HCT116 (cell line): ENCODE results near the gene IFIH1. TPM values are rescaled to one million over a fixed set of nuclear protein-coding genes. Genes with fewer than 3 reads are reported as not detected.

Experiments
- ATAC-seq: fragments of 200-7000 bp; cut with Tn5 transposase; 2 replicates; pipeline ENCODE4 v1.9.1; 2020; ENCODE audit warnings: mild to moderate bottlenecking, moderate library complexity
- BruUV-seq: library from RNA; stranded (reverse); fragments of 400-500 nt; replicated peaks from 2 replicates; lab custom pipeline; 2021; lab: Mats Ljungman, UMichigan
- CTCF ChIA-PET: fragments of 300-600 bp; sonication (Branson Sonifier 250); formaldehyde crosslinking; loops from one replicate; lab custom pipeline; 2021; ENCODE audit warnings: antibody characterized with exemption; lab: Charles Lee
- POLR2A ChIA-PET: fragments of 300-600, 350-600 bp; sonication (Branson Sonifier 250); formaldehyde crosslinking; loops from one replicate; lab custom pipeline; 2021; ENCODE audit warnings: antibody characterized with exemption; lab: Charles Lee
- RAD21 ChIA-PET, 2 experiments: fragments of 300-600 bp; sonication (Branson Sonifier 250); formaldehyde crosslinking; loops; one replicate each; lab custom pipeline; 2023; ENCODE audit warnings: low total read pairs in 2 of 2; ENCODE audit not compliant: uncharacterized antibody in 2 of 2, unreplicated experiment in 2 of 2, low non-redundant PET in 1 of 2; lab: Charles Lee
- DNase-seq: peaks from one replicate; pipeline ENCODE4 v3.0.0-alpha.2; 2010; ENCODE audit warnings: low read depth, low spot score
- H2AFZ ChIP-seq: fragments of 200-600 bp; shearing (Covaris generic), sonication (generic); 2 replicates; pipeline ENCODE4 v1.6.1; 2017; ENCODE audit warnings: low read depth, mixed run types, mixed read lengths, antibody characterized with exemption, low read length; ENCODE audit not compliant: poor library complexity, severe bottlenecking
- H3K27ac ChIP-seq: 2 replicates; pipeline ENCODE4 v1.5.1; 2012; ENCODE audit warnings: low read depth, low read length
- H3K27me3 ChIP-seq: fragments of 200-600 bp; sonication (generic); 2 replicates; pipeline ENCODE4 v1.6.1; 2016; ENCODE audit warnings: mixed run types, low read length, mixed read lengths; ENCODE audit not compliant: insufficient read depth
- H3K36me3 ChIP-seq, 2 experiments: fragments of 200-500 bp in 1 of 2; fragments of 200-600 bp in 1 of 2; sonication (Bioruptor generic) in 1 of 2; sonication (generic) in 1 of 2; 2 replicates each; pipeline versions ENCODE4 v1.5.1 to v1.6.1; 2014 to 2016; ENCODE audit warnings: low read length in 2 of 2, inconsistent platforms in 1 of 2, mixed read lengths in 1 of 2, mixed run types in 1 of 2; ENCODE audit not compliant: insufficient read depth in 2 of 2, control insufficient read depth in 1 of 2
- H3K4me1 ChIP-seq, 2 experiments: fragments of 200-600 bp in 1 of 2; sonication (generic) in 1 of 2; 2 replicates each; pipeline versions ENCODE4 v1.5.1 to v1.6.1; 2012 to 2017; ENCODE audit warnings: low read length in 2 of 2, inconsistent platforms in 1 of 2, mild to moderate bottlenecking in 1 of 2, mixed read lengths in 1 of 2, mixed run types in 1 of 2, moderate library complexity in 1 of 2; ENCODE audit not compliant: insufficient read depth in 2 of 2, control insufficient read depth in 1 of 2
- H3K4me2 ChIP-seq: fragments of 200-600 bp; sonication (generic); 2 replicates; pipeline ENCODE4 v1.6.1; 2017; ENCODE audit warnings: mixed run types, low read length, mixed read lengths
- H3K4me3 ChIP-seq, 2 experiments: fragments of 200-600 bp in 1 of 2; sonication (generic) in 1 of 2; replicated peaks in 1 of 2; 2 replicates each; pipeline ENCODE4 v1.5.1; 2011 to 2016; ENCODE audit warnings: low read length in 2 of 2, control low read depth in 1 of 2, low read depth in 1 of 2, mild to moderate bottlenecking in 1 of 2, mixed read lengths in 1 of 2, mixed run types in 1 of 2
- H3K79me2 ChIP-seq: fragments of 200-600 bp; sonication (generic); 2 replicates; pipeline ENCODE4 v1.6.1; 2017; ENCODE audit warnings: mild to moderate bottlenecking, mixed run types, low read length, moderate library complexity, mixed read lengths; ENCODE audit not compliant: insufficient read depth
- H3K9ac ChIP-seq: fragments of 200-600 bp; sonication (generic); 2 replicates; pipeline ENCODE4 v1.6.1; 2016; ENCODE audit warnings: low read length, mixed read lengths
- H3K9me2 ChIP-seq: fragments of 200-600 bp; sonication (generic), shearing (Covaris generic); 2 replicates; pipeline ENCODE4 v1.6.1; 2017; ENCODE audit warnings: mixed run types, mild to moderate bottlenecking, moderate library complexity; ENCODE audit not compliant: insufficient read depth
- H3K9me3 ChIP-seq, 2 experiments: fragments of 200-500 bp in 1 of 2; fragments of 200-600 bp in 1 of 2; sonication (Bioruptor generic) in 1 of 2; sonication (generic) in 1 of 2; 2 replicates each; pipeline ENCODE4 v1.6.1; 2014 to 2017; ENCODE audit warnings: low read length in 2 of 2, mixed read lengths in 2 of 2, inconsistent platforms in 1 of 2, low read depth in 1 of 2, mild to moderate bottlenecking in 1 of 2, mixed run types in 1 of 2, moderate library complexity in 1 of 2; ENCODE audit not compliant: control insufficient read depth in 1 of 2, insufficient read depth in 1 of 2
- H4K20me1 ChIP-seq: fragments of 200-600 bp; sonication (generic), shearing (Covaris generic); 2 replicates; pipeline ENCODE4 v1.6.1; 2017; ENCODE audit warnings: mixed run types, mild to moderate bottlenecking, moderate library complexity; ENCODE audit not compliant: insufficient read depth
- CBX3 ChIP-seq: IDR thresholded peaks from 2 replicates; pipeline ENCODE4 v1.6.1; 2012; ENCODE audit warnings: low read depth
- ELF1 ChIP-seq: IDR thresholded peaks from 2 replicates; pipeline ENCODE4 v1.6.1; 2012; ENCODE audit warnings: low read depth, borderline replicate concordance
- FOSL1 ChIP-seq: IDR thresholded peaks from 2 replicates; pipeline ENCODE4 v1.6.1; 2012; ENCODE audit warnings: low read depth
- JUND ChIP-seq: IDR thresholded peaks from 2 replicates; pipeline ENCODE4 v1.6.1; 2012
- MAX ChIP-seq: IDR thresholded peaks from 2 replicates; pipeline ENCODE4 v1.6.1; 2012
- POLR2A ChIP-seq: IDR thresholded peaks from 2 replicates; pipeline ENCODE4 v1.7.0; 2011; ENCODE audit warnings: borderline replicate concordance; ENCODE audit not compliant: insufficient read depth, insufficient read length; ENCODE audit errors: extremely low read depth
- POLR2AphosphoS5 ChIP-seq: IDR thresholded peaks from 2 replicates; pipeline ENCODE4 v1.6.1; 2011; ENCODE audit warnings: mild to moderate bottlenecking, low read depth, low read length, moderate library complexity
- SRF ChIP-seq: IDR thresholded peaks from 2 replicates; pipeline ENCODE4 v1.6.1; 2012; ENCODE audit warnings: low read depth
- TCF7L2 ChIP-seq: IDR thresholded peaks from 2 replicates; pipeline ENCODE4 v1.7.0; 2011; ENCODE audit warnings: borderline replicate concordance, inconsistent platforms; ENCODE audit not compliant: insufficient read depth, insufficient read length; ENCODE audit errors: extremely low read depth
- YY1 ChIP-seq: IDR thresholded peaks from 2 replicates; pipeline ENCODE4 v1.6.1; 2011; ENCODE audit warnings: low read length, low read depth, moderate library complexity, mild to moderate bottlenecking; ENCODE audit not compliant: insufficient replicate concordance; ENCODE audit errors: extremely low read depth
- ZFX ChIP-seq: fragments of 450-650 bp; IDR thresholded peaks from 2 replicates; pipeline ENCODE4 v1.6.1; 2017
- ZNF274 ChIP-seq: fragments of 200-500 bp; sonication (Bioruptor generic); IDR thresholded peaks from 2 replicates; pipeline ENCODE4 v1.6.1; 2014; ENCODE audit warnings: mild to moderate bottlenecking, low read depth, low read length, inconsistent platforms
- intact Hi-C: fragments of 100-400 bp; cut with micrococcal nuclease; formaldehyde crosslinking; loops from 2 replicates; pipeline ENCODE4 v1.10.0; 2022
- total RNA-seq: library from RNA; stranded (reverse); gene quantifications from one replicate; pipeline ENCODE4 v1.2.1, GENCODE V29; 2021; ENCODE audit not compliant: unreplicated experiment

The IFIH1 gene
- total RNA-seq, 1 experiment from 2014 or later: 7.0 TPM

- intact Hi-C loops: no loop called here
- Histone ChIP-seq H3K9me3 (no peaks in the 10 kb centered on the region), H3K27me3 (no peaks in the 10 kb centered on the region), H2AFZ (no peak overlapping the region), H3K9ac (no peak overlapping the region), H3K4me3 (no peak overlapping the region), H4K20me1 (no peaks in the 10 kb centered on the region), H3K27ac (no peak overlapping the region), H3K4me1 (no peaks in the 10 kb centered on the region), H3K9me2 (0 out of 2 replicates have a peak, but pooled peaks cover 4% of the 10 kb centered on the region), H3K36me3 (no peaks in the 10 kb centered on the region), H3K79me2 (no peaks in the 10 kb centered on the region), H3K4me2 (no peak overlapping the region)
- no TSS peak for BruUV-seq
- RAD21 ChIA-PET: no interaction called here
- POLR2A ChIA-PET: interaction anchor here (1.5 kb wide), 1 partner anchor 9 kb away, joined by 3 read pairs; no protein-coding TSS in a partner anchor
- TF ChIP-seq POLR2A (no peak), ZNF274 (no peak), CBX3 (no peak), ELF1 (no peak), ZFX (no peak), POLR2AphosphoS5 (no peak), YY1 (no peak), MAX (no peak)
- DNase-seq: no peak
- no peak for ATAC-seq
- CTCF ChIA-PET: interaction anchor here (4.3 kb wide), 1 partner anchor 11 kb away, joined by 25 read pairs; no protein-coding TSS in a partner anchor
These were observed 87.7 kb downstream of the IFIH1 start for GRCh38 chr2:162230761-162231160.

GRCh38 chr2:162226836-162227235 lies 91.6 kb downstream of the IFIH1 start:
- Histone ChIP-seq H3K4me3 (no peak overlapping the region), H2AFZ (no peak overlapping the region), H3K27me3 (no peaks in the 10 kb centered on the region), H3K9ac (no peak overlapping the region), H3K9me3 (no peaks in the 10 kb centered on the region), H3K4me1 (no peaks in the 10 kb centered on the region), H3K79me2 (no peaks in the 10 kb centered on the region), H3K27ac (no peak overlapping the region), H3K36me3 (no peaks in the 10 kb centered on the region), H4K20me1 (no peaks in the 10 kb centered on the region), H3K4me2 (no peak overlapping the region), H3K9me2 (no peaks in the 10 kb centered on the region)
- no peak for ATAC-seq
- BruUV-seq: no TSS peak
- no peak for DNase-seq
- intact Hi-C loops: no loop called here
- TF ChIP-seq FOSL1 (no peak), SRF (no peak), ZNF274 (no peak), TCF7L2 (no peak), JUND (no peak), POLR2A (no peak)
- ChIA-PET CTCF (no interaction called here), RAD21 (no interaction called here), POLR2A (no interaction called here)
